ENCODE measurements around the gene TLR7.

- TF ChIP-seq CTCF (IDR thresholded peaks at IDR 0.05 in 2 of 3, conservative IDR thresholded peaks at IDR 0.05 in 1 of 3; ENCODE audit: control insufficient read depth in 2 of 3, extremely low read depth in 1 of 3, insufficient read depth in 1 of 3, low read depth in 3 of 3, low read length in 3 of 3) = peak; percentile 68 to 84 (median 75)
- TF ChIP-seq ATF3 (IDR thresholded peaks at IDR 0.05; ENCODE audit: borderline replicate concordance, extremely low read depth, low read depth, low read length) = no peak
- TF ChIP-seq CBX3 (IDR thresholded peaks at IDR 0.05; ENCODE audit: borderline replicate concordance, low read depth) = no peak
- TF ChIP-seq NRF1 (conservative IDR thresholded peaks at IDR 0.05; ENCODE audit: low read depth, low read length) = no peak
- no peak for TF ChIP-seq MXI1 (IDR thresholded peaks at IDR 0.05; ENCODE audit: low read depth, low read length)
- no peak for TF ChIP-seq EZH2 (IDR thresholded peaks at IDR 0.05; ENCODE audit: borderline replicate concordance, control insufficient read depth, low read depth, low read length)
- TF ChIP-seq CEBPB (IDR thresholded peaks at IDR 0.05; ENCODE audit: borderline replicate concordance in 1 of 2, low read depth in 2 of 2, low read length in 2 of 2) = no peak
Observed at GRCh38 chrX:12901486-12901885, 34.6 kb downstream of the TLR7 start.

Data from GM12878 (cell line).